HG02642 (cell line): ENCODE results near the gene B9D1.
A peak's percentile ranks its signal among the peaks of the same experiment; 100 is the strongest.

Experiments used
- ATAC-seq: cut with Tn5 transposase; IDR thresholded peaks from one replicate; pipeline ENCODE4 v1.9.1; 2021; ENCODE audit warnings: mild to moderate bottlenecking; ENCODE audit not compliant: unreplicated experiment, poor library complexity

B9D1 gene

DNA sequence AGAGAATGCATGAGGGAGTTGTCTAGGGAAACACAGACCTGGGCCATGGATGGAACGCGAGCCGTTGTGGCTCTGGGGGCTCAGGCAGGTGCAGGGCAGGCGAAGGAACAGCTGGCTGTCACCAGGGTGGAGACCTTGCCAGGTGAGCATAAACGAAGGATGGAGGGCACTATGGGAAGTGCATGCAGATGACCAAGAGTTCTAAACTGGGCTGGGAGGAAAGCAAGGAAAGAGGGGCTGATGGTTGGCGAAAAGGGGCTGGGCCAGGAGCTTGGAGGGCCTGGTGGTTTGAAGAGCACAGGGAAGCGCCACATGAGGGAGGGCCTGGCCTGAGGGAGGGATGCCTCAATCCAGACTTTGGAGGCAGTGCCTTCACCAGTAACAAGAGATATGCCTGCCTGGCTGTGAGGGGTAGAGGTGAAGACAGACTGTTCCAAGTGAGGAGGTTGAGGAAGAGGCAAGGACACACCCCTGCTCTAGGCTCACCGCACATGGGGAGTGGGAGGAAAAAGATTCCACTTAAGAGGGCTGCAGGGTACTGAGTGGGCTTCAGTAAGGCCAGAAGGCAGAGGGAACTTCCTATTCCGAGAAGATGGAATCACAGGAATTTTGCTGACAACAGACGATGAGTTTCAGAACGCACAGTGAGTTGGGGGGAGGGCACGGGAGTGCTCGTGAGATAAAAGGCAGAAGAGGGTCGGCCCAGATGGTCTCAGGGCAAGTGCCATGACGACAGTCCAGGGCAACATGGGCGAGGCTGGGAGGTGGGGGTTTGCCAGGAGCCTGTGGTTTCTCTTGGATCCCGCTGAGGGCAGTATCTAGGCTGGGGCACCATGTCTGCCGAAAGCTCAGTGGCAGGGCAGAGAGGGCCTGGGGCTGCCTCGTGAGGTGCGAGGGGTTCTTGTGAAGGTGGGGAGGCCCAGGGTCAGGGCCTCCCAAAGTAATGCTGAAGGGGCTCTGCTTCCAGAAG, 20.6 kb downstream of the B9D1 start:
- no peak for ATAC-seq

DNA sequence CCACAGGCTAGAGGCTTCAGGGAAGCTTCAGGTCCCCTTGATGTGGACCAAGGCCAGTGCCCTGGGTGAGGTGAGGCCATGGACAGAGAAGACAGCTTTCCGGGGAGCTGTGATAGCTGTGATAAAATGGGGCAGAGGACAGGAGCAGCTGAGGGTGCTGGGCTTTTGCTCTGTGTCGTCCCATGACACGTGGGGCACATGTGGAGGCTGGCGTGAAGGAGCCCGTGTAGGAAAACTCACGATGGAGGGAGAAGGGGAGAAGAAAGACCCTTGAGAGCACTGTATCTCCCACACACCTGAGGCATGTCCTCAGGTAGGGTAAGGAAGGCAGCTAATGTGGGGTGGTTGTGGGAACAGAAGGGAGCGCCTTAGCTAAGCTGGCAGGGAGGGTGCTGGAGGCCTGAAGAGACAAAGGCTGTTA, 21.3 kb downstream of the B9D1 start:
- ATAC-seq = no peak

DNA sequence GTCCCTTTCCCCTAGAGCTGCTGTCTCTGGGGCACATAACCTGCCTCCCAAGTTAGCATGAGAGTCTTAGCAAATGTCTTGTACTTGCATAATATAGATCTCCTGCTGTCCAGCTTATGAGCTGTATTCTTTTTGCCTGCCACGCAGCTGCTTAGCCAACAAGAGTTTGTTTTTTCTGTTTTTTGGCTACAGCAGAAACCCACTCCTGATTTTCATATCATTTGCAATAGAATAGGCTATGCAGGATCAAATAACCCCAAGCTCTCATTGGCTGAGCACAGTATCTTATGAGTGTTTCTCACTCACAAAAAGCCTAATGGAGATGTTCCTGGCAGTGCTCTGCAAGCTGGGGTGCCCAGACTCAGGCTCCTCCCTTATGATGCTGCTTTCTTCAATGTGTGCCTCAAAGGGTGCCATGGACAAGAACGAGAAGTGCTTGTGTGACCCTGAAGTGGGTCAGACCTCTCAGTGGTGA, 23.1 kb downstream of the B9D1 start:
- no peak for ATAC-seq

DNA sequence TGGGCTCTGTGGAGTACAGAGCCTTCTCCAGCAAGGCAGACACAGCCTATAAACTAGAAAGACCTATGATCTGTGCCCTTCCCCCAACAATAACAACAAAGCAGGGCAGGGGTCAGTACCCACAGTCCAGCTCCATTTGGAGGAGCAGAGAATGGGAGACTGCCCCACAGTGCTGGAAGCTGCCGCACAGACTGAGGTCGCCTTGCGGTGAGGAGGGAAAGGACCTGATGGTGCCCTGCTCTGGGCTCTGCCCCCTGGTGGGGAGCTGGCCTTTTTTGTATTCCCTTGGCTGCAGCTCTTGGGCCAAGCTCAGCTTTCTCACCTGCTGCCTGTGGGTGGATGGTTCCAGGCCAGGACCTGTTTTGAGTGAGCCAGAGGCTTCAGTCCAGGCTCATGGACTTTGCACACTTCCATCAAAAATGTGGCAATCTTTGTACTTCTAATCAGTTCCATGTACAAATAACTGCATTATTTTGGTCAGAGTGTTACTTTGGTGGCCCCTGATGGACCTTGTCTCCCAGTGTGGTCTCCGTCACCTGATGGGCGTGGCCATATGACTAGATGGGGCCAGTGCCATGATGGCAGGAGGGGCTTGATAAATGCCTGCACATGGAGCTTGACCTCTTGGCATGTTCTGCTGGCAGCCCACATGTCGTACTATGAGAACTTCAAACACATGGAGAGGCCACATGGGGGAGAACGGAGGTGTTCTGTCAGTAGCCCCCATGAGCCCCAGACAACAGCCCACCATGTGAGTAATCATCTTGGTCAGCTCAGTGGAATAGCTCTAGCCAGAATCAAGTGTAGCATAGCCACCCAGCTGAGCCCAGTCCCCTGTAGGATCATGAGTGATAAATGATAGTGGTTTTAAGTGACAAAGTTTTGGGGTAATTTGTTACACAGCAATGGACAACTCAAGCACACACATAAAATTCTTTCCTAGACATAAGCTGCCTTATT, 24.2 kb downstream of the B9D1 start:
- peak; percentile 62 for ATAC-seq

DNA sequence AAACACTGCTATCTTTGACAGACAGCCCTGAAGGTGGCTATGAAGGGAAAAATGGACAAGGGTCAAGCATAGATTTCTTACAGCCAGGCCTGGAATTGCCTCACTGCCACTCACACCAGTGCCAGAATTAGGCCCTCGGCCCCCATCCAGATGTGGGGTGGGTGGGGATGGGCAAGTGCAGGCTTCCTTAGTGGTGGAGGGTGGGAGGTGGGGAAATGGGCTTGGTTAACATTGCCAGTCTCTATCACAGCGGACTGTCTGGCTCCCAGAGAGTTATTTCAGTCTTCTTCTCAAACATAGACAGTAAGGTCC, 24.9 kb downstream of the B9D1 start:
- ATAC-seq = no peak

DNA sequence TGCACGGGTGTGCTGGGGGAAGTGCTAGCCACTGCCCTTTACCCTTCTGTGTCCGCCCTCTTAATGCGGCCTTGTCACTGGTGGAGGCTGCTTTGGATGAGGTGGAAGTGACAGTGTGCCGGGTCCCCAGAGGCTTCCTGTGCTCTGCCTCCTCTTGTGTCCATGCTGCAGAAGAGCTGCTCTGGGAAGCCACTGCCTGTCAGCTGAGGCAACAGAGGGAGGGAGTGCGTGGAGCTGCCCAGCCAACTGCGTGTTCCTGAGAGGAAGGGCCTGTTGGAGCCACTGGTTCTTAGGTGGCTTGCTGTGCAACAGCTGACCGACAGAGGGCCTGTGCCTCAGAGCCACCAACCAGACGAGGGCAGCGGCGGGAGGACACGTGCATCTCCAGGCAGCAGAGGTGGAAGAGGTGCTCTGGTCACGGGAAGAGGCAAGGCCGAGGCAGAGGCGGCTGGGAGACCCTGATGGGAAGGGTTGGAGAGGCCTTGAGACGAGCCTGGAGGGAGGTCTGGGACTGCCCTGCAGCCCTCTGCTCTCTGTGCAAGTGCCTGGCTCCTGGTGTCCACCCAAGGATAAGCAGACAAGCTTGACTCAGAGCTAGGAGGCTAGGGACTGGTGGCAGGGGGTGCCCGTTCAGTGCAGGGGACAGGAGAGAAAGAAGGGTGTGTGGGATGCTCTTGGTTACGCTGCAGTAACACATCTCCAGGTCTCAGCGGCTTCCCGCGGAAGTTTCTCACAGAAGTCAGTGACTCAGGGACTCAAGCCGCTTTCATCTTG, 25.4 kb downstream of the B9D1 start:
- no peak for ATAC-seq

DNA sequence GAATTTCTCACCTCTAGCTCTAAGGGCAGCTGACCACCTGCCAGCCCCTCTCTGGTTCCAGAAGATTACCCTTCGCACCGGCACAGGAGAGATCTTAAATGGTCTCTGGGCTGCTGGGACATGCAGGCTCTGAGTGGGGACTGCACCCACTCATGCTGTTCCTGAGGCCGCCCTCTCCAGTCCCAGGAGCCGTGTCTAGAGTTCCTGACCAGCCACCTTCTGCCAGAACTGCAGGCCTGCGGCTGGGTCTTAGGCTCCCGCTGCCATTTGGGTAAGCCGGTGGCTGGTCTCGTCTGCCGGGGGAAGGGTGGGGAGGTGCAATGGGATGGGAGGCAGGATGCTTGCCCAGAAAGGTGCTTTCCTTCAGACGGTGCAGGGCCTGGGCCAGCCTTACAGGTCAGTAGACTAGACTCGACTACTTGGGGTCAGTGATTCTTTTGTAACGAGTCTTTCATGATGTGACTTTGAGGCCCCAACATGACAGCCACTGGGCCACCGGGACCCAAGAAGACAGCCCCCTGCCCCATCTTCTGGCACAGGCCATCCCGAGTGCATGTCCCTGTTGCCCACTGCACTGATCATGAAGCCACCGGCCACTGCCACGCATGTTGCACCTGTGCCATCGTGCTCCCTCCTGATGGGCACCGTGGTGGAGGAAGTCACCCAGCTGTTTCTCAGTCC, 26.4 kb downstream of the B9D1 start:
- no peak for ATAC-seq

DNA sequence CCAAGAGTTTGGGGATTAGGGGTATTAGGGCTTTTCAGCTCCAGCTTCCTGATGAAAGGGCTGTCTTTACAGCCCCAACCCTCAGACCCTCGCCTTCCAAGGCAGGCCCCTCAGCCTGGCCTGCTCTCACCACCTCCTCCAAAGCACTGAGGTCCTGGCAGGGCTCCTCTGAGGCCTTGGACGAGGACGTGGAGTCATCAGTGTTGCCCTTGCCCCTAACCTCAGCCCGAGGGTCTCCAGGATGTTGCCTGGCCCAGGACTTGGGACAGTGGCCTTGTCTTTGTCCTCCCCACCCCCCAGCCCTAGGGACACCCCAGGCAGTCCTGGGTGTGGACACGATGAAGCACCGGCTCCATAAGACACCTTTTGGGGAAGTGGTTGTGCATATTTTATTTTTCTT, 28.2 kb downstream of the B9D1 start:
- ATAC-seq = no peak

DNA sequence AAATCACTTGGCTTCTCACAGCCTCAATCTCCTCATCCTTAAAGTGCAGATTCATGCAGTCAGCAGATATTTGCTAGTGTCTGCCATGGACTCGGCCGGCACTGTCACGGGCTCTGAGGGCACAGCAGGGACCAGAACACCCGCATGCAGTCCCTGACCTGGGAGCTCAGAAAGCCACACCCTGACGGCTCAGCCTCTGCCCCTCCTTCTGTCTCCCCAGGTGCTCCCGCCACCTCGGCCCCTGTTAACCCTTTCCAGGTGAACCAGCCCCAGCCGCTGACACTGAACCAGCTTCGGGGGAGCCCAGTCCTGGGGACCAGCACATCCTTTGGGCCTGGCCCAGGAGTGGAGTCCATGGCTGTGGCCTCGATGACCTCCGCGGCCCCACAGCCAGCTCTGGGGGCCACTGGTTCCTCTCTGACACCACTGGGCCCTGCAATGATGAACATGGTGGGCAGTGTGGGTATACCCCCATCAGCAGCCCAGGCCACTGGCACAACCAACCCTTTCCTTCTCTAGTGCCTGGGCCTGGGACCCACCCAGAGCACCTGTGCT, 28.7 kb downstream of the B9D1 start:
- no peak for ATAC-seq

DNA sequence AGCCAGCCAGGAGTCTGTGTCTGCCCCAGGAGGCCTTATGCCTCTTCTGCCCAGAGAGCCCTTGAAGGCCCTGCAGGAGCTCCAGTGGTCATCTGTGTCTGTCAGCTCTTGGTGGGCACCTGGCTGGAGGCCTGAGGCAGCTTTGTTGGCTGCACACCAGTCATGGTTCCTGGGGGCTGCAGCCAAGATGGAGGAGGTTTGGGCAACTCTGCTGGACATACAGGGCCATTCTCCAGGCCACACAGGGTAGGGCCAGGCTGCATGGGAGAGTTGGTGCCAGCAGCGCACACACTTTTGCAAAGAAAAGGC, 29.4 kb downstream of the B9D1 start:
- ATAC-seq = no peak

DNA sequence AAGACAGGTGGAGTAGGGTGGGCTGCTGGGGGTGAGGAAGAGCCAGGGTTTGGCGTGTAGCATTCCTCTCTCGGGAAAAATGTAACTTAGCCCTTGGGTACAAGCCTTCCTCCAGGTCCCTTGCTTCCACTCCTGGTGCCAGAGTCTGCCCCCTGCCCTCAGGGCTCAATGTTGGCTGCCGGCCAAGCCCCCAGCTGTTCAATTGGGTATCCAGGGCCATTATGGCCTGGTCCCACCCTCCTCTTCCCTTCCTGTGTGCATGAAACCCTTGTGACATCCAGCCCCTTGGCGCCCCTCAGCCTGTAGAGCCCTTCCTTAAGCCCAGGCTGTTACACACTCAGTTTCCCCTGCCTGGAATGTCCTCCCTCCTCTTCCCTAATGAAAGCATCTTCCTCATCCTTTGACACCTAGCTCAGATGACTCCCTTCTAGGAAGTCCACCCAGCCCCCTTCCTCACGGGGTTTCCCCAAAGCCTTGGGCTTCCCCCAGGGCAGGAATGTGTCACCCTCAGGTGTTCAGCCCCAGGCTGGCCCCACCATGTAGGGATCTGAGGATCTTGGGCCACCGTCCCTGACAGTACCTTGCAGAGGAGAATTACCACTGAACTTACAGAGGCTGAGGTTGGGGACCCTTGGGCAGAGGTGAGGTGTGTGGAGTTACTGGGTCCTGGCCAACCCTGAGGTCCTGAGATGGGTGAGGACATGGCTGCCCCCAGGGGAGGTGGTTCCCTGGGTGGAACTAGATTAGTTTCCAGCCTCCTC, 30.0 kb downstream of the B9D1 start:
- no peak for ATAC-seq

DNA sequence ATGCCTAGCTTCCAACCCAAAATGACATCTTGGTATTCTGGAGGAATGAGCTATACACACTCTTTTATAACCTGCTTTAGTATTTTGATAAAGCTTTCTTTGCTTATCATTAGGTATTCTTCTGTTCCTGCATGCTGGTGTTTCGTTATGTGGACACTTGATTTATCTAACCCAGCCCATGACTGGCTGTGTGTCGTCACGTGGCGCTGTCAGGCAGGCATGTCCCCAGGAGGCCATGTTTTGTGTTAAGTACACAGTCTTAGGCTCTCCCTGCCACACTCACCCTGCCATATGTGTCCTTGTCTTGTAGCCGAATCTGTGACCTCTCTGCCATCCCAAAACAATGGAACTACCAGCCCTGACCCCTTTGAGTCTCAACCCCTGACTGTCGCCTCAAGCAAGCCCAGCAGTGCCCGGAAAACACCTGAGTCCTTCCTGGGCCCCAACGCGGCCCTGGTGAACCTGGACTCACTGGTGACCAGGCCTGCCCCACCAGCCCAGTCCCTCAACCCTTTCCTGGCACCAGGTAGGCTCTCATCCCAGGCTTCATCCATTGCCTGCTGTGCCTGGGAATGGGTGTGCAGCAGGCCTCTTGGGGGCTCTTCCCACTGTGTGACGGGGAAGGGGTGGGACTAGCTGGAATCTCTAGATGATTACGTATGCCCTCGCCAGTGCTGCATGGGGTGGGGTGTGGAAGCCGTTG, 30.8 kb downstream of the B9D1 start:
- ATAC-seq = no peak

DNA sequence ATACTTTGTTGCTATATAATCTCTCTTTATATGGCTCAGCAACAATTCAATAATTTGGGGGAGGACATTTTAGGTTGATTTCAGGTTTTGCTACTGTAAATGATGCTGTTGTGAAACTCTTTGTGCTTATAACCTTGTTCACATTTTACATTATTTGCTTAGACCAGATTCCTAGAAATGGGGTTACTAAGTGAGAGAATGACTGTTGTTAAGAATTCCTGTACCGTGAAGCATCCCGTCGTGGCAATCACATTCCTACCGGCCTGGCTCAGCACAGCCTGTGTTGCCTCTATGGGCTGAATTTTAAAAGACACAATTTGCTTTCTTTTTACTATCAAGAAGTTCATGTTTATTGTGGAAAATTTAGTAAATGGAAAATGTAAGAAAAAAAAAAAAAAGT, 31.4 kb downstream of the B9D1 start:
- ATAC-seq = no peak

DNA sequence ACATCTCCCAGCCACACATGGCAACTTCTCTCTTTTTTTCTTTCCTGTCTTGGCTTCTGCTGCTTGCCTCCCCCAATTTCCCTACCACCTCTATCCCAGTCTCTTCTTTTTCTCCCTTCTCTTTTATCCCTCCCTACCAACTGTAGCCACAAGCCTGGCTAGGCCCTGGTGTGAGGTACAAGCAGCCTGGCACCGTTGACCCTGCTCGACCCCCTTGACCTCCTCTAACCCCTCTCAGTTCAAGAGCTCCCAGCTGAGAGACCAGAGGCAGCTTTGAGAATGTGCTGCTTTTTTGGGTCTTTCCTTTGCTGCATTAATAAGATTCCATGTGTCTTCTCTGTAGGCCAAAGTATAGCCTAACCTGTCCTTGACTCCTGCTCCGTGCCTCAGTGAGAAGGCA, 32.3 kb downstream of the B9D1 start:
- ATAC-seq = no peak

DNA sequence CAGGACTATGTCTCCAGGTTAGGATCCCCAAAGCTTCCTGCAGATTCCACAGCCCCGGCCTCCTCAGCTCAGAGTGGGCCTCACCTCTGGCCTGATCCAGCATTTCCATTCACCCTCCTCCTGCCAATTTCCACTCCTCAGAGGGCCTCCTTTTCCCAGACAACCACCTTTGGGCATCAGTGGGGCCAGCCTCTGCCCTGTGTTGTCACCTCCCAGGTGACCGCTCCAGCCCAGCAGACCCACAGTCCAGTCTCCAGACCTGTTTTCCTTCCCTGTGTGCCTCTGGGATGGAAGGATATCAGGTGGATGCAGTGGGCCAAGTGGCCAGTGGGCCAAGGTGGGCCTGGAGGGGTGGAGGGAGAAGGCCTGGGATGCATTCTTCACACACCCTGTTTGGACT, 32.7 kb downstream of the B9D1 start:
- ATAC-seq = no peak

DNA sequence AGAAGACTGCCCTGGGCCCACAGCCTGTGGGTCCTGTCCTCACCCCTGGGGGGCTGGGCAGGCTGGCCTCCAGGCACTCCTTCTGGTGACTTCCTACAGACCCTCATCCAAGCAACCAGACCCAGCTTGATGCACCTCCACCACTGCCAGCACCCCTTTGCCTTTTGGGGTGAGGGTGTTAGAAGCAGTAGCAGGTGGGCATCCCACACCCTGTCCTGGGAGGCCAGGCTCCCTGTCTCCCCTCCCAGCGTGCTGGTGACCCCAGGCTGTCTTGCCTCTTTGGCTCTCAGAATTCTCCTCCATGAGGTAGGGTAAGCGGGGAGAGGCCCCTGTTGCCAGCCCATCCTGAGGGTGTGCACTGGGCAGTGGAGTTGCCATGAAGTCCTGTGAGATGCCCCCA, 33.4 kb downstream of the B9D1 start:
- no peak for ATAC-seq

DNA sequence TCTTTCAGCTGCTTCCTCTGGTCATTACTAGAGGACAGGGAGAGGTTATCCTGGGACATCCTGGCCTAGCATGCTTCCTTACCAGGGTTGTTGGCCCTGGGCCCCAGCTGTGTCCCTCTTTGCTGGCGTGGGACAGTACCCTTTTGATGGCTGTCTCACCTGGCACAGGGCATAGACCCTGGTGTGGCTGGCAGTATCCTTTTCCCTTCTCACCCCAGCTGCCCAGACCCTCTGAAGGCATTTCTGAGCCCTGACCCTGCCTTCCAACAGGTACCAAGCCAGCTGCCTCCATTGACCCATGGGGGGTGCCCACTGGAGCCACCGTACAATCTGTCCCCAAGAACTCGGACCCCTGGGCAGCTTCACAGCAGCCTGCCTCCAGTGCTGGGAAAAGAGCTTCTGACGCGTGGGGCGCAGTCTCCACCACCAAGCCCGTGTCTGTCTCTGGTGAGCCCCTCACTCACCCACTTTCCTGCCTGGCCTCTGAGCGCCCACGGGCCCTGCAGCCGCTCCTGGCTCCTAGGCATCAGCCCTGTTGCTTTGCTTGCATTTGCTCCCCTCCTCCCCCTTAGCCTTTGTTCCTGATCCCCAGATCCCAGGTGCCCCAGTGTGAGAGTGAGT, 34.0 kb downstream of the B9D1 start:
- no peak for ATAC-seq
